Keratinocyte (primary cell): ENCODE measurements around the gene BBX. TPM values are rescaled to one million over a fixed set of nuclear protein-coding genes. Genes with fewer than 3 reads are reported as not detected.

Experiments
- DNase-seq: peaks from one replicate; pipeline ENCODE4 v3.0.0-alpha.2; 2011; ENCODE audit warnings: low read depth, missing footprints, low spot score
- FAIRE-seq: peaks from 2 replicates; lab custom pipeline; 2011; peaks lifted over from hg19 to GRCh38; lab: Jason Lieb, UNC
- H2AFZ ChIP-seq: 2 replicates; pipeline ENCODE4 v1.6.0; 2012; ENCODE audit warnings: low read length, control low read depth, inconsistent platforms; ENCODE audit not compliant: control insufficient read depth
- H3K27ac ChIP-seq: 2 replicates; pipeline ENCODE4 v1.5.1; 2011; ENCODE audit warnings: low read length; ENCODE audit not compliant: control insufficient read depth, insufficient read depth
- H3K27me3 ChIP-seq: 3 replicates; pipeline ENCODE4 v1.6.0; 2011; ENCODE audit warnings: low read length; ENCODE audit not compliant: control insufficient read depth, insufficient read depth; ENCODE audit errors: extremely low read depth
- H3K36me3 ChIP-seq, 2 experiments: 2 replicates in 1 of 2; 3 replicates in 1 of 2; pipeline ENCODE4 v1.5.1; 2011; ENCODE audit warnings: low read length in 2 of 2, mild to moderate bottlenecking in 1 of 2; ENCODE audit not compliant: control insufficient read depth in 2 of 2, insufficient read depth in 2 of 2; ENCODE audit errors: extremely low read depth in 1 of 2
- H3K4me1 ChIP-seq: 3 replicates; pipeline ENCODE4 v1.5.1; 2011; ENCODE audit warnings: low read length; ENCODE audit not compliant: control insufficient read depth, insufficient read depth; ENCODE audit errors: extremely low read depth
- H3K4me2 ChIP-seq: 3 replicates; pipeline ENCODE4 v1.6.0; 2011; ENCODE audit warnings: low read depth, low read length; ENCODE audit not compliant: control insufficient read depth, insufficient read depth; ENCODE audit errors: extremely low read depth
- H3K4me3 ChIP-seq, 3 experiments: fragments of 200-600 bp in 1 of 3; sonication (generic) in 1 of 3; 2 replicates in 2 of 3; 3 replicates in 1 of 3; pipeline ENCODE4 v1.5.1; 2011 to 2016; ENCODE audit warnings: low read length in 3 of 3, mild to moderate bottlenecking in 3 of 3, control low read depth in 2 of 3, inconsistent platforms in 1 of 3, low read depth in 1 of 3, mixed read lengths in 1 of 3, mixed run types in 1 of 3, moderate library complexity in 1 of 3; ENCODE audit not compliant: control insufficient read depth in 2 of 3, insufficient read depth in 2 of 3; ENCODE audit errors: extremely low read depth in 1 of 3
- H3K79me2 ChIP-seq: 2 replicates; pipeline ENCODE4 v1.6.0; 2012; ENCODE audit warnings: low read length; ENCODE audit not compliant: control insufficient read depth, insufficient read depth
- H3K9ac ChIP-seq: 3 replicates; pipeline ENCODE4 v1.6.0; 2011; ENCODE audit warnings: low read length; ENCODE audit not compliant: control insufficient read depth, insufficient read depth; ENCODE audit errors: extremely low read depth
- H3K9me1 ChIP-seq: 3 replicates; pipeline ENCODE4 v1.6.0; 2011; ENCODE audit warnings: low read length; ENCODE audit not compliant: control insufficient read depth, insufficient read depth; ENCODE audit errors: extremely low read depth
- H3K9me3 ChIP-seq: 2 replicates; pipeline ENCODE4 v1.5.1; 2012; ENCODE audit warnings: low read depth, low read length; ENCODE audit not compliant: control insufficient read depth
- H4K20me1 ChIP-seq: 3 replicates; pipeline ENCODE4 v1.6.0; 2011; ENCODE audit warnings: low read length; ENCODE audit not compliant: control insufficient read depth, insufficient read depth; ENCODE audit errors: extremely low read depth
- EZH2 ChIP-seq: IDR thresholded peaks from one replicate; pipeline ENCODE4 v1.6.1; 2012; ENCODE audit warnings: inconsistent platforms, mild to moderate bottlenecking, low read length, moderate library complexity
- dilution Hi-C: fragments of 300-500 bp; cut with MboI; formaldehyde crosslinking; loops from one replicate; pipeline ENCODE4 v1.7.0; 2020; ENCODE audit warnings: low sequenced_read_pairs; ENCODE audit not compliant: extremely low pct_ligation_motif_present
- polyA plus RNA-seq, 5 experiments: library from polyadenylated mRNA; depleted of rRNA in 3 of 5; stranded (reverse) in 3 of 5; stranded (forward) in 1 of 5; unstranded in 1 of 5; fragments of >200 nt; gene quantifications; 1 replicate in 1 of 5; 2 replicates in 3 of 5; 3 replicates in 1 of 5; pipeline versions ENCODE4 v1.2.1 to v1.2.3, GENCODE V29; 2011 to 2012; ENCODE audit warnings: missing spikeins in 2 of 5, low read depth in 1 of 5, low replicate concordance in 1 of 5
- TF ChIP-seq, protein P1 (sequence below), 3 experiments: IDR thresholded peaks in 1 of 3; conservative IDR thresholded peaks in 1 of 3; optimal IDR thresholded peaks in 1 of 3; 2 replicates in 2 of 3; 3 replicates in 1 of 3; pipeline versions ENCODE3 to v1.5.1; 2011; ENCODE audit warnings: low read length in 3 of 3, mild to moderate bottlenecking in 3 of 3, moderate library complexity in 2 of 3, control low read depth in 1 of 3, inconsistent platforms in 1 of 3; ENCODE audit not compliant: insufficient read depth in 2 of 3; ENCODE audit errors: extremely low read depth in 1 of 3

The BBX gene
- polyA plus RNA-seq, 1 donor (not counting 4 experiments of a cell fraction or from before 2014, with no cell fraction given): 43.4 TPM

DNA sequence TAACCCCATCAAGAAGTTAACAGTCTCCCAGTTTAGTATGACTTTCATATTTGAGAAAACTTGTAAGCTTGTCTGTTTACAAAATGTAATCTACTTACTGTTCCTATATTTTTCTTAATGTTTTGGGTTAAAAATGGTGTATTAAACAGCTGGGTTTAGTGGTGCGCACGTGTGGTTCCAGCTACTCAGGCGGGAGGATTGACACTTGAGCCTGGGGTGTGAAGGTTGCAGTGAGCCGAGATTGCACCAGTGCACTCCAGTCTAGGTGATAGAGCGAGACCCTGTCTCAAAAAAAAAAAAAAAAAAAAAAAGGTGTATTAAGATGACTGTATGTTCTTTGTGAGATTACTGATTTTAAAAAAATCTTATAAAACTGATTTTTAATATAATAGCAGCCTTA lies 69.3 kb downstream of the BBX start:
- dilution Hi-C loops: no loop called here
- no peak overlapping the region for H3K4me3 ChIP-seq
- H3K36me3 ChIP-seq: no peaks in the 10 kb centered on the region
- H3K27ac ChIP-seq: no peak overlapping the region
- H3K4me1 ChIP-seq: no peaks in the 10 kb centered on the region
- FAIRE-seq (no peak), DNase-seq (no peak)
- no peaks in the 10 kb centered on the region for H3K79me2 ChIP-seq
- no peaks in the 10 kb centered on the region for H3K9me3 ChIP-seq
- no peaks in the 10 kb centered on the region for H3K9me1 ChIP-seq
- H3K9ac ChIP-seq: no peak overlapping the region
- H4K20me1 ChIP-seq: no peaks in the 10 kb centered on the region
- no peaks in the 10 kb centered on the region for H3K27me3 ChIP-seq
- H3K4me2 ChIP-seq: no peak overlapping the region
- H2AFZ ChIP-seq: no peak overlapping the region
- TF ChIP-seq EZH2: no peak
- TF ChIP-seq, protein P1, sequence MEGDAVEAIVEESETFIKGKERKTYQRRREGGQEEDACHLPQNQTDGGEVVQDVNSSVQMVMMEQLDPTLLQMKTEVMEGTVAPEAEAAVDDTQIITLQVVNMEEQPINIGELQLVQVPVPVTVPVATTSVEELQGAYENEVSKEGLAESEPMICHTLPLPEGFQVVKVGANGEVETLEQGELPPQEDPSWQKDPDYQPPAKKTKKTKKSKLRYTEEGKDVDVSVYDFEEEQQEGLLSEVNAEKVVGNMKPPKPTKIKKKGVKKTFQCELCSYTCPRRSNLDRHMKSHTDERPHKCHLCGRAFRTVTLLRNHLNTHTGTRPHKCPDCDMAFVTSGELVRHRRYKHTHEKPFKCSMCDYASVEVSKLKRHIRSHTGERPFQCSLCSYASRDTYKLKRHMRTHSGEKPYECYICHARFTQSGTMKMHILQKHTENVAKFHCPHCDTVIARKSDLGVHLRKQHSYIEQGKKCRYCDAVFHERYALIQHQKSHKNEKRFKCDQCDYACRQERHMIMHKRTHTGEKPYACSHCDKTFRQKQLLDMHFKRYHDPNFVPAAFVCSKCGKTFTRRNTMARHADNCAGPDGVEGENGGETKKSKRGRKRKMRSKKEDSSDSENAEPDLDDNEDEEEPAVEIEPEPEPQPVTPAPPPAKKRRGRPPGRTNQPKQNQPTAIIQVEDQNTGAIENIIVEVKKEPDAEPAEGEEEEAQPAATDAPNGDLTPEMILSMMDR (optimal IDR thresholded peaks at IDR 0.05 in 1 of 3, IDR thresholded peaks at IDR 0.05 in 1 of 3, conservative IDR thresholded peaks at IDR 0.05 in 1 of 3; ENCODE audit: extremely low read depth in 1 of 3, insufficient read depth in 2 of 3, low read length in 3 of 3): no peak

DNA sequence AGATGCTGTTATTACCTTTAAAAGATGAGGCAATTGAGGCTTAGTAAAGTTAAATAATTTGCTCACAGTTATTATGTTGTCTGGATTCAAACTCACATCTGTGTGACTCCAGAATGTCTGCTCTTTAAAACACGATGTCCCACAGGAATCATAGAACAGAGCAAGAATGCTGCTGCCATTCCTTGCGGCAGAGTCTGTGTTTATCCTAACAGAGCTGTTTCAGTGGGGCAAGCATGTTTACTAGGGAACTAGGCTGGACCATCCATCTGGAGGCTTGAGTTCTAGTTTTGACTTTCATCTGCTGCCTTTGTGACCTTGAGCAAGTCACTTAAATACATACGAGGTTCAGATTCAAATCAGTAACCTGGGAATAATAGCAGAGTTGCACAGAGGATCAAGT lies 72.1 kb downstream of the BBX start:
- Histone ChIP-seq H3K27ac (no peak overlapping the region), H3K79me2 (no peaks in the 10 kb centered on the region), H3K27me3 (no peaks in the 10 kb centered on the region), H3K36me3 (no peaks in the 10 kb centered on the region), H4K20me1 (no peaks in the 10 kb centered on the region), H3K4me1 (peaks cover 10% of the 10 kb centered on the region), H3K9ac (no peak overlapping the region), H3K4me3 (no peak overlapping the region), H3K9me1 (peaks cover 2% of the 10 kb centered on the region), H3K9me3 (no peaks in the 10 kb centered on the region), H2AFZ (no peak overlapping the region), H3K4me2 (no peak overlapping the region)
- no peak for TF ChIP-seq EZH2
- TF ChIP-seq, protein P1 (optimal IDR thresholded peaks at IDR 0.05 in 1 of 3, IDR thresholded peaks at IDR 0.05 in 1 of 3, conservative IDR thresholded peaks at IDR 0.05 in 1 of 3; ENCODE audit: extremely low read depth in 1 of 3, insufficient read depth in 2 of 3, low read length in 3 of 3): no peak
- no peak for DNase-seq
- dilution Hi-C loops: no loop called here
- no peak for FAIRE-seq
